GM19397 (cell line): ENCODE measurements around the gene NR1D2.
"Not testable (repeated sequence)": the region's sequence is repeated elsewhere in the genome, so short reads cannot be mapped to it uniquely, and the experiment has no call there.

ENCODE experiments used
- ATAC-seq: cut with Tn5 transposase; IDR thresholded peaks from one replicate; pipeline ENCODE4 v1.9.1; 2021; ENCODE audit warnings: mild to moderate bottlenecking, moderate library complexity; ENCODE audit not compliant: unreplicated experiment

Gene NR1D2

GRCh38 chr3:23944861-23945662 is at the start of gene NR1D2:
NR1D2 (plus strand) TSS chr3:23945286; CDS start chr3:23945579, 293 bp downstream.
- peak; percentile 66 for ATAC-seq

GRCh38 chr3:23900744-23901143 is 44.3 kb upstream of the NR1D2 start:
- no peak for ATAC-seq

- no peak for ATAC-seq
Measured at GRCh38 chr3:23904545-23904944, 40.5 kb upstream of the NR1D2 start.

- ATAC-seq: no peak
Measured at GRCh38 chr3:23909341-23909740, 35.7 kb upstream of the NR1D2 start.

GRCh38 chr3:23911397-23911796 is 33.7 kb upstream of the NR1D2 start:
- no peak for ATAC-seq

GRCh38 chr3:23912335-23912734 is 32.8 kb upstream of the NR1D2 start:
- not testable (repeated sequence) for ATAC-seq

- no peak for ATAC-seq
Measured at GRCh38 chr3:23913182-23913581, 31.9 kb upstream of the NR1D2 start.

GRCh38 chr3:23913873-23914743 is 31.0 kb upstream of the NR1D2 start:
- ATAC-seq: no peak

- no peak for ATAC-seq
Measured at GRCh38 chr3:23915537-23916108, 29.5 kb upstream of the NR1D2 start.

GRCh38 chr3:23916152-23916885 is 28.8 kb upstream of the NR1D2 start:
- peak; percentile 47 for ATAC-seq

GRCh38 chr3:23916886-23917678 is 28.0 kb upstream of the NR1D2 start, which contains the start of the genes NKIRAS1 and RPL15:
NKIRAS1 (minus strand) TSS chr3:23916990; CDS start chr3:23910904, 6,086 bp downstream.
RPL15 (plus strand) TSS chr3:23917132; CDS start chr3:23917860, 728 bp downstream.
- peak; percentile 96 for ATAC-seq

GRCh38 chr3:23917679-23918303 is 27.3 kb upstream of the NR1D2 start:
- not testable (repeated sequence) for ATAC-seq

- not testable (repeated sequence) for ATAC-seq
Measured at GRCh38 chr3:23918331-23918730, 26.8 kb upstream of the NR1D2 start.

- no peak for ATAC-seq
Measured at GRCh38 chr3:23919628-23920027, 25.5 kb upstream of the NR1D2 start.

- ATAC-seq: no peak
Measured at GRCh38 chr3:23920151-23920655, 24.9 kb upstream of the NR1D2 start.

GRCh38 chr3:23921052-23921511 is 24.0 kb upstream of the NR1D2 start:
- ATAC-seq: no peak

- ATAC-seq: no peak
Measured at GRCh38 chr3:23923786-23924185, 21.3 kb upstream of the NR1D2 start.

GRCh38 chr3:23926246-23926645 is 18.8 kb upstream of the NR1D2 start:
- no peak for ATAC-seq

- ATAC-seq: no peak
Measured at GRCh38 chr3:23926736-23927135, 18.4 kb upstream of the NR1D2 start.
